Gastroesophageal sphincter (tissue), 3 donors: ENCODE data around the gene CAMKMT.

Source experiments
- CTCF ChIP-seq, 4 experiments: fragments of 200-600 bp in 2 of 4; fragments of 450-650 bp in 2 of 4; sonication (generic) in 1 of 4; IDR thresholded peaks; one replicate each; pipeline ENCODE4 v1.5.1; 2017 to 2019; ENCODE audit warnings: antibody characterized with exemption in 4 of 4, mild to moderate bottlenecking in 2 of 4, moderate library complexity in 2 of 4
- EP300 ChIP-seq: sonication (generic); formaldehyde crosslinking; IDR thresholded peaks from one replicate; pipeline ENCODE4 v1.6.1; 2017; ENCODE audit warnings: antibody characterized with exemption, mild to moderate bottlenecking

- TF ChIP-seq CTCF (IDR thresholded peaks at IDR 0.05) (no peak), EP300 (no peak)
Measured at GRCh38 chr2:44528595-44528994, 166.8 kb downstream of the CAMKMT start.
